Thyroid gland (tissue), 4 donors: ENCODE data around the gene DGKB. TPM values are rescaled to one million over a fixed set of nuclear protein-coding genes. Genes with fewer than 3 reads are reported as not detected.

Experiments
- DNase-seq, 2 donors: peaks; one replicate each; pipeline ENCODE4 v3.0.0-alpha.2; 2019
- H3K27ac ChIP-seq, 3 donors: fragments of 200-600 bp; sonication (generic); 1 replicate in 2 of 3; 2 replicates in 1 of 3; pipeline ENCODE4 v1.5.1; 2016 to 2019; ENCODE audit warnings: mild to moderate bottlenecking in 1 of 3, moderate library complexity in 1 of 3
- H3K27me3 ChIP-seq: fragments of 200-600 bp; sonication (generic); one replicate; pipeline ENCODE4 v1.5.1; 2019
- H3K36me3 ChIP-seq, 2 donors: fragments of 200-600 bp; sonication (generic); one replicate each; pipeline ENCODE4 v1.5.1; 2016 to 2019
- H3K4me1 ChIP-seq, 2 donors: fragments of 200-600 bp; sonication (generic); one replicate each; pipeline ENCODE4 v1.5.1; 2017 to 2019
- H3K4me3 ChIP-seq, 3 donors: fragments of 200-600 bp; sonication (generic); replicated peaks in 1 of 3; 1 replicate in 2 of 3; 2 replicates in 1 of 3; pipeline ENCODE4 v1.5.1; 2016; ENCODE audit warnings: mild to moderate bottlenecking in 1 of 3
- H3K9me3 ChIP-seq: fragments of 200-600 bp; sonication (generic); one replicate; pipeline ENCODE4 v1.5.1; 2017
- CTCF ChIP-seq, 6 experiments: fragments of 200-600 bp in 3 of 6; fragments of 450-650 bp in 3 of 6; sonication (generic) in 3 of 6; IDR thresholded peaks; one replicate each; pipeline ENCODE4 v1.5.1; 2016 to 2019; ENCODE audit warnings: antibody characterized with exemption in 6 of 6, mild to moderate bottlenecking in 2 of 6, inconsistent platforms in 1 of 6, moderate library complexity in 1 of 6
- POLR2A ChIP-seq, 2 donors: fragments of 450-650 bp; IDR thresholded peaks; one replicate each; pipeline ENCODE4 v1.6.1; 2017; ENCODE audit warnings: antibody characterized with exemption in 2 of 2, mild to moderate bottlenecking in 2 of 2, moderate library complexity in 1 of 2
- WGBS, 2 donors: methylation state at CpG; one replicate each; pipeline ENCODE4 v1.1.5; 2017; 5-methylcytosine and 5-hydroxymethylcytosine counted together
- intact Hi-C: fragments of 100-400 bp; cut with DNase I; formaldehyde crosslinking; loops from one replicate; pipeline ENCODE4 v1.15.1; 2023
- total RNA-seq, 4 donors: library from RNA; depleted of rRNA; stranded (reverse); fragments of >200 nt; gene quantifications; one replicate each; pipeline ENCODE4 v1.2.3, GENCODE V29; 2016

Gene DGKB
- total RNA-seq, 4 donors from 2014 or later, result 0.11 to 2.1 (median 0.49) TPM; not detected in 1

- intact Hi-C loops, result no loop called here
- Histone ChIP-seq H3K4me3 (no peak overlapping the region), H3K9me3 (no peaks in the 10 kb centered on the region), H3K27ac (no peak overlapping the region), H3K27me3 (no peaks in the 10 kb centered on the region), H3K4me1 (no peaks in the 10 kb centered on the region), H3K36me3 (no peaks in the 10 kb centered on the region)
- 86 to 89% methylated on average over 2 of the region's 2 CpGs for WGBS, 2 donors
- DNase-seq, result no peak
- TF ChIP-seq POLR2A (IDR thresholded peaks at IDR 0.05), result no peak
Measured at GRCh38 chr7:14158111-14158510, 744.4 kb downstream of the DGKB start.

GRCh38 chr7:14156436-14156835, 746.1 kb downstream of the DGKB start:
- TF ChIP-seq CTCF (IDR thresholded peaks at IDR 0.05), result no peak
- TF ChIP-seq POLR2A (IDR thresholded peaks at IDR 0.05), result no peak
- Histone ChIP-seq H3K27me3 (no peaks in the 10 kb centered on the region), H3K4me1 (no peaks in the 10 kb centered on the region), H3K9me3 (no peaks in the 10 kb centered on the region), H3K27ac (no peak overlapping the region), H3K36me3 (no peaks in the 10 kb centered on the region), H3K4me3 (no peak overlapping the region)
- 90 to 96% methylated on average over 1 of the region's 1 CpG for WGBS, 2 donors
- intact Hi-C loops, result no loop called here
- DNase-seq, result no peak

- intact Hi-C loops, result no loop called here
- no peaks in the 10 kb centered on the region for H3K9me3 ChIP-seq
- no peak overlapping the region for H3K4me3 ChIP-seq
- 80 to 84% methylated on average over 5 of the region's 5 CpGs for WGBS, 2 donors
- no peak for TF ChIP-seq POLR2A (IDR thresholded peaks at IDR 0.05)
- TF ChIP-seq CTCF (IDR thresholded peaks at IDR 0.05), result no peak
- no peaks in the 10 kb centered on the region for H3K27me3 ChIP-seq
- no peak overlapping the region for H3K27ac ChIP-seq
- no peaks in the 10 kb centered on the region for H3K4me1 ChIP-seq
- no peak for DNase-seq
- no peaks in the 10 kb centered on the region for H3K36me3 ChIP-seq
Measured at GRCh38 chr7:14148974-14149373, 753.6 kb downstream of the DGKB start.

- H3K27me3 ChIP-seq, result no peaks in the 10 kb centered on the region
- TF ChIP-seq POLR2A (IDR thresholded peaks at IDR 0.05), result no peak
Measured at GRCh38 chr7:14147532-14147931, 755.0 kb downstream of the DGKB start.

GRCh38 chr7:14144538-14144937, 758.0 kb downstream of the DGKB start:
- no peaks in the 10 kb centered on the region for H3K36me3 ChIP-seq
- no peaks in the 10 kb centered on the region for H3K27me3 ChIP-seq
- intact Hi-C loops, result no loop called here
- no peaks in the 10 kb centered on the region for H3K4me1 ChIP-seq
- no peak overlapping the region for H3K4me3 ChIP-seq
- no peak for DNase-seq
- 89 to 97% methylated on average over 2 of the region's 2 CpGs for WGBS, 2 donors
- no peak overlapping the region for H3K27ac ChIP-seq
- no peaks in the 10 kb centered on the region for H3K9me3 ChIP-seq
- no peak for TF ChIP-seq CTCF (IDR thresholded peaks at IDR 0.05)
- TF ChIP-seq POLR2A (IDR thresholded peaks at IDR 0.05), result no peak

More at GRCh38 chr7:14147532-14147931, 755.0 kb downstream of the DGKB start:
- 71 to 72% methylated on average over 2 of the region's 2 CpGs for WGBS, 2 donors
- Histone ChIP-seq H3K4me1 (no peaks in the 10 kb centered on the region), H3K9me3 (no peaks in the 10 kb centered on the region), H3K27ac (no peak overlapping the region), H3K4me3 (no peak overlapping the region), H3K36me3 (no peaks in the 10 kb centered on the region)
- no peak for DNase-seq
- intact Hi-C loops, result no loop called here

- TF ChIP-seq CTCF (IDR thresholded peaks at IDR 0.05) (no peak), POLR2A (IDR thresholded peaks at IDR 0.05) (no peak)
- intact Hi-C loops, result no loop called here
- H3K36me3 ChIP-seq, result no peaks in the 10 kb centered on the region
- no peaks in the 10 kb centered on the region for H3K9me3 ChIP-seq
- 91 to 95% methylated on average over 1 of the region's 1 CpG for WGBS, 2 donors
- no peak overlapping the region for H3K4me3 ChIP-seq
- no peaks in the 10 kb centered on the region for H3K27me3 ChIP-seq
- no peak overlapping the region for H3K27ac ChIP-seq
- H3K4me1 ChIP-seq, result no peaks in the 10 kb centered on the region
- DNase-seq, result no peak
Measured at GRCh38 chr7:14144109-14144508, 758.4 kb downstream of the DGKB start.
